PC-9 (cell line): ENCODE measurements around the gene TRPM8. TPM values are rescaled to one million over a fixed set of nuclear protein-coding genes. Genes with fewer than 3 reads are reported as not detected.

Experiments
- BruUV-seq: library from RNA; stranded (reverse); fragments of 400-500 nt; replicated peaks from 2 replicates; lab custom pipeline; 2021; lab: Mats Ljungman, UMichigan
- CTCF ChIA-PET: fragments of 300-600 bp; sonication (Branson Sonifier 250); formaldehyde crosslinking; loops from one replicate; lab custom pipeline; 2022; ENCODE audit warnings: antibody characterized with exemption; lab: Charles Lee
- POLR2A ChIA-PET: fragments of 300-600 bp; sonication (Branson Sonifier 250); formaldehyde crosslinking; loops from one replicate; lab custom pipeline; 2022; ENCODE audit warnings: antibody characterized with exemption; ENCODE audit not compliant: unreplicated experiment; lab: Charles Lee
- DNase-seq, 2 experiments: peaks; one replicate each; pipeline versions ENCODE4 v3.0.0 to v3.0.0-alpha.2; 2015 to 2022; ENCODE audit warnings: mixed read lengths in 1 of 2
- H2AFZ ChIP-seq: fragments of 200-600 bp; sonication (generic); 2 replicates; pipeline ENCODE4 v1.8.1; 2017; ENCODE audit warnings: antibody characterized with exemption
- H3F3A ChIP-seq: fragments of 200-600 bp; sonication (generic); 2 replicates; pipeline ENCODE4 v1.8.1; 2017; ENCODE audit warnings: antibody characterized with exemption, mild to moderate bottlenecking, low read depth; ENCODE audit not compliant: insufficient read depth
- H3K27ac ChIP-seq: fragments of 200-600 bp; sonication (generic); 2 replicates; pipeline ENCODE4 v1.6.1; 2016; ENCODE audit warnings: mixed run types
- H3K27me3 ChIP-seq: fragments of 200-600 bp; sonication (generic); 2 replicates; pipeline ENCODE4 v1.6.1; 2016; ENCODE audit warnings: low read depth, mixed run types; ENCODE audit not compliant: insufficient read depth
- H3K36me3 ChIP-seq: fragments of 200-600 bp; sonication (generic); 2 replicates; pipeline ENCODE4 v1.6.1; 2016; ENCODE audit warnings: low read depth, mixed run types
- H3K4me1 ChIP-seq: fragments of 200-600 bp; sonication (generic); replicated peaks from 2 replicates; pipeline ENCODE4 v1.6.1; 2016; ENCODE audit warnings: mixed run types; ENCODE audit not compliant: insufficient read depth
- H3K4me2 ChIP-seq: fragments of 200-600 bp; sonication (generic); 2 replicates; pipeline ENCODE4 v1.6.1; 2017; ENCODE audit warnings: mixed run types
- H3K4me3 ChIP-seq: fragments of 200-600 bp; sonication (generic); 2 replicates; pipeline ENCODE4 v1.6.1; 2016; ENCODE audit warnings: mixed run types
- H3K79me2 ChIP-seq: fragments of 200-600 bp; sonication (generic); 2 replicates; pipeline ENCODE4 v1.6.1; 2017; ENCODE audit warnings: low read depth, mixed run types
- H3K9me2 ChIP-seq: fragments of 200-600 bp; sonication (generic); 2 replicates; pipeline ENCODE4 v1.8.1; 2017; ENCODE audit warnings: mild to moderate bottlenecking; ENCODE audit not compliant: insufficient read depth
- H3K9me3 ChIP-seq: fragments of 200-600 bp; sonication (generic); 2 replicates; pipeline ENCODE4 v1.8.1; 2016; ENCODE audit warnings: low read depth; ENCODE audit not compliant: insufficient read depth
- H4K20me1 ChIP-seq: fragments of 200-600 bp; sonication (generic); 2 replicates; pipeline ENCODE4 v1.8.1; 2017; ENCODE audit not compliant: insufficient read depth
- EZH2 ChIP-seq: fragments of 200-600 bp; sonication (generic); IDR thresholded peaks from 2 replicates; pipeline ENCODE4 v1.8.0; 2017; ENCODE audit warnings: antibody characterized with exemption, low read depth
- intact Hi-C: fragments of 100-400 bp; cut with micrococcal nuclease; formaldehyde crosslinking; loops from one replicate; pipeline ENCODE4 v1.10.0; 2022; ENCODE audit not compliant: unreplicated experiment
- total RNA-seq: library from RNA; stranded (reverse); gene quantifications from 2 replicates; pipeline ENCODE4 v1.2.3, GENCODE V29; 2021
- TF ChIP-seq, protein P1 (sequence below): fragments of 200-600 bp; sonication (generic); conservative IDR thresholded peaks from 2 replicates; pipeline ENCODE4 v1.6.1; 2017; ENCODE audit warnings: mixed run types, antibody characterized with exemption, mild to moderate bottlenecking, moderate library complexity

The TRPM8 gene
- total RNA-seq, 1 experiment from 2014 or later: 2.1 TPM

DNA sequence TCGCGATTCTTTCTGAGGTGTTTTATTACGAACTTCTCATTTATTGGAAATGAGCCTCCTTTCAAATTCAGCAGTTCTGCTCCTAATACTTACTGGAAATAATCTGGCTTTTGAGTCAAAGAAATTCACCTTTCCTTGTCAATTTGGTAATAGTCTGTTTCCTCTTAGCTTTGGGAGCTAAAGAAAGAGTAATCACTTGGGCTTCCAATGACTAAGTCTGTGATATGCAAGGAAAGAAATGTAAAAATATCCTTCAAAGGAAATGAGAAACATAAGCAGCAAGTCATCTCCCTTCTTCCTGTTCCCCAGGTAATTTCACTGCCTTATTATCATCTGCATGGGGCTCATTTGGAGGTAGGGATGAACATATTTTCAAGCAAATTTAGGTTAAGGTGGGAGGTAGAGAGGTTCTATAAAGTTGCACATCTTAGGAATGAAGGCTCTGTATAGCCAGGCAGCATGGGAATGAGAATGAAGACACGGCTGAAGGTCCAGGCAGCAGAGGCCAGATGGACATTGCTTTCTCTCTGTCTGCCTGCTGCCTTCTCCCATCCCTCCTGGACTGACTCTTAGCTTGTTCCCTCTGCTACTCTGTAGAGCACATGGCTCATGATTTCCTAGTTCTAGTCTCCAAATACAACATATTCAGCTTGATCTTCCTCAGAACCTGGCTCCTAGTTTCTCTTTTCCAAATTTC is 134.3 kb downstream of the TRPM8 start:
- TF ChIP-seq EZH2: no peak
- TF ChIP-seq, protein P1, sequence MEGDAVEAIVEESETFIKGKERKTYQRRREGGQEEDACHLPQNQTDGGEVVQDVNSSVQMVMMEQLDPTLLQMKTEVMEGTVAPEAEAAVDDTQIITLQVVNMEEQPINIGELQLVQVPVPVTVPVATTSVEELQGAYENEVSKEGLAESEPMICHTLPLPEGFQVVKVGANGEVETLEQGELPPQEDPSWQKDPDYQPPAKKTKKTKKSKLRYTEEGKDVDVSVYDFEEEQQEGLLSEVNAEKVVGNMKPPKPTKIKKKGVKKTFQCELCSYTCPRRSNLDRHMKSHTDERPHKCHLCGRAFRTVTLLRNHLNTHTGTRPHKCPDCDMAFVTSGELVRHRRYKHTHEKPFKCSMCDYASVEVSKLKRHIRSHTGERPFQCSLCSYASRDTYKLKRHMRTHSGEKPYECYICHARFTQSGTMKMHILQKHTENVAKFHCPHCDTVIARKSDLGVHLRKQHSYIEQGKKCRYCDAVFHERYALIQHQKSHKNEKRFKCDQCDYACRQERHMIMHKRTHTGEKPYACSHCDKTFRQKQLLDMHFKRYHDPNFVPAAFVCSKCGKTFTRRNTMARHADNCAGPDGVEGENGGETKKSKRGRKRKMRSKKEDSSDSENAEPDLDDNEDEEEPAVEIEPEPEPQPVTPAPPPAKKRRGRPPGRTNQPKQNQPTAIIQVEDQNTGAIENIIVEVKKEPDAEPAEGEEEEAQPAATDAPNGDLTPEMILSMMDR: no peak
- CTCF ChIA-PET: no interaction called here
- intact Hi-C loops: no loop called here

DNA sequence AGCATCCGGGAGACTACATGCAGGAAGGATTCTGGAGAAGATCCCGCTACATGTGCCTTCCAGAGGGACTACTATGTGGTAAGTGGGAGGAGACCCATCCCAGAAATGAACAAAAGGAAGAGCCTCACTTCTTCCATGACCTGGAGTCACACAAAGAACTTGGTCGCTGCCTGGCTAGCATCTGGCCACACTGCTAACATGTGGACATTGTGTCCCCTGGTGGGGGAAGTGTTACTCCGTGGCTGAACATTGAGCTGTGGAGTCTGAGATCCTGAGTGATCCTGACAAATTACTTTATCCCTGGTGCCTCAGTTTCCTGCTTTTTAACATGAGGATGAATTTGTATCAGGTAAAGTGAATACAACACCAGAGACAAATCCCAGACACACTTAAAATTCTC is 141.7 kb downstream of the TRPM8 start:
- Histone ChIP-seq H3K4me2 (no peak overlapping the region), H3F3A (no peaks in the 10 kb centered on the region), H3K27ac (no peak overlapping the region), H3K36me3 (no peaks in the 10 kb centered on the region), H3K4me3 (no peak overlapping the region), H3K4me1 (no peaks in the 10 kb centered on the region), H3K9me2 (no peaks in the 10 kb centered on the region), H3K79me2 (no peaks in the 10 kb centered on the region), H2AFZ (no peak overlapping the region), H3K9me3 (no peaks in the 10 kb centered on the region), H4K20me1 (no peaks in the 10 kb centered on the region), H3K27me3 (no peaks in the 10 kb centered on the region)
- ChIA-PET CTCF (no interaction called here), POLR2A (no interaction called here)
- BruUV-seq: no TSS peak
- DNase-seq: no peak
- intact Hi-C loops: no loop called here
- no peak for TF ChIP-seq EZH2
- TF ChIP-seq, protein P1: no peak

More for the DNA sequence above, 134.3 kb downstream of the TRPM8 start:
- Histone ChIP-seq H3F3A (no peaks in the 10 kb centered on the region), H4K20me1 (no peaks in the 10 kb centered on the region), H3K79me2 (no peaks in the 10 kb centered on the region), H3K36me3 (no peaks in the 10 kb centered on the region), H3K27ac (no peak overlapping the region), H3K9me2 (no peaks in the 10 kb centered on the region), H3K4me1 (no peaks in the 10 kb centered on the region), H2AFZ (0 out of 2 replicates have a peak overlapping the region, but pooled peaks have one; percentile 14), H3K27me3 (no peaks in the 10 kb centered on the region), H3K9me3 (no peaks in the 10 kb centered on the region), H3K4me3 (no peak overlapping the region), H3K4me2 (no peak overlapping the region)
- BruUV-seq: no TSS peak
- POLR2A ChIA-PET: interaction anchor here (0.7 kb wide), 1 partner anchor 152 kb away, joined by 3 read pairs; no protein-coding TSS in a partner anchor
- no peak for DNase-seq

DNA sequence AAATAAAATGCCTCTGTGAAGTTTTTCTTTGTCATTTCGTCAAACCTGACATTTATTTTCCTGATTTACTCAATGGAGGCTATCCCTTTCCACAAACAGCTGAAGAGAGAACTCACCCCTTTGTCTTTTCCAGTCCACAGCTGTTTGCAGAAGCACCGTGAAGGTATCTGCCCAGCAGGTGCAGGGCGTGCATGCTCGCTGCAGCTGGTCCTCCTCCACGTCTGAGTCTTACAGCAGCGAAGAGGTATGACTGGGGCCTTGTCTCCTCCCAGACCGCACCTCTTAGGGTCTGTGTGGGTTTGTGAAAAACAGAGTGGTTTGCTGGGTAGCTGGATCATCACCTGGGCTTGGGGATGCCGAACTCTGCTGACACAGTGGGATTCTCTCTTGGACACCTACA is 143.1 kb downstream of the TRPM8 start:
- no peaks in the 10 kb centered on the region for H3K9me2 ChIP-seq
- no peaks in the 10 kb centered on the region for H3K27me3 ChIP-seq
- no peaks in the 10 kb centered on the region for H3K79me2 ChIP-seq
- TF ChIP-seq EZH2: no peak
- TF ChIP-seq, protein P1: no peak
- no peak overlapping the region for H3K4me2 ChIP-seq
- intact Hi-C loops: no loop called here
- H3K4me1 ChIP-seq: no peaks in the 10 kb centered on the region
- no peaks in the 10 kb centered on the region for H3F3A ChIP-seq
- no peak overlapping the region for H3K27ac ChIP-seq
- no TSS peak for BruUV-seq
- no peaks in the 10 kb centered on the region for H3K36me3 ChIP-seq
- H4K20me1 ChIP-seq: no peaks in the 10 kb centered on the region
- POLR2A ChIA-PET: no interaction called here
- CTCF ChIA-PET: interaction anchor here (0.6 kb wide), 2 partner anchors 35 to 358 kb away, joined by 4 to 9 read pairs; no protein-coding TSS in a partner anchor
- H2AFZ ChIP-seq: no peak overlapping the region
- no peak overlapping the region for H3K4me3 ChIP-seq
- no peak for DNase-seq
- H3K9me3 ChIP-seq: no peaks in the 10 kb centered on the region
